OCI-LY7 (cell line): ENCODE results near the gene SMARCA2. TPM values are rescaled to one million over a fixed set of nuclear protein-coding genes. Genes with fewer than 3 reads are reported as not detected.

Experiments
- BruUV-seq: library from RNA; stranded (reverse); fragments of 400-500 nt; replicated peaks from 2 replicates; lab custom pipeline; 2021; lab: Mats Ljungman, UMichigan
- CTCF ChIA-PET: fragments of 300-600 bp; sonication (Branson Sonifier 250); formaldehyde crosslinking; loops from one replicate; lab custom pipeline; 2022; ENCODE audit warnings: antibody characterized with exemption; ENCODE audit not compliant: unreplicated experiment; lab: Charles Lee
- POLR2A ChIA-PET: fragments of 300-600 bp; sonication (Branson Sonifier 250); formaldehyde crosslinking; loops from one replicate; lab custom pipeline; 2022; ENCODE audit warnings: antibody characterized with exemption; lab: Charles Lee
- DNase-seq: peaks from one replicate; pipeline ENCODE4 v3.0.0-alpha.2; 2015; ENCODE audit warnings: low spot score
- H2AFZ ChIP-seq: fragments of 200-600 bp; sonication (generic), shearing (Covaris generic); 2 replicates; pipeline ENCODE4 v1.6.1; 2014; ENCODE audit warnings: mild to moderate bottlenecking, antibody characterized with exemption, low read length, moderate library complexity
- H3K27ac ChIP-seq: fragments of 200-600 bp; sonication (generic); 2 replicates; pipeline ENCODE4 v1.5.1; 2014; ENCODE audit warnings: mixed run types, low read depth, mild to moderate bottlenecking, moderate library complexity, low read length, inconsistent platforms; ENCODE audit not compliant: poor library complexity, severe bottlenecking
- H3K36me3 ChIP-seq: fragments of 200-600 bp; sonication (generic); 2 replicates; pipeline ENCODE4 v1.6.1; 2014; ENCODE audit warnings: mild to moderate bottlenecking, antibody characterized with exemption, low read length, moderate library complexity, mixed read lengths; ENCODE audit not compliant: insufficient read depth
- H3K4me1 ChIP-seq: fragments of 200-600 bp; sonication (generic); 2 replicates; pipeline ENCODE4 v1.5.1; 2014; ENCODE audit warnings: mild to moderate bottlenecking, low read length; ENCODE audit not compliant: insufficient read depth, poor library complexity, severe bottlenecking
- H3K4me2 ChIP-seq: fragments of 200-600 bp; sonication (generic); 2 replicates; pipeline ENCODE4 v1.6.1; 2014; ENCODE audit warnings: mild to moderate bottlenecking, low read length
- H3K4me3 ChIP-seq: fragments of 200-600 bp; sonication (generic); 2 replicates; pipeline ENCODE4 v1.5.1; 2014; ENCODE audit warnings: mild to moderate bottlenecking, low read depth, low read length; ENCODE audit not compliant: poor library complexity, severe bottlenecking
- H3K79me2 ChIP-seq: fragments of 200-600 bp; sonication (generic); 2 replicates; pipeline ENCODE4 v1.6.1; 2016; ENCODE audit warnings: low read depth, mild to moderate bottlenecking, low read length, moderate library complexity, mixed read lengths; ENCODE audit not compliant: insufficient read depth
- H3K9me2 ChIP-seq: fragments of 200-600 bp; sonication (generic); 2 replicates; pipeline ENCODE4 v1.6.1; 2016; ENCODE audit warnings: mild to moderate bottlenecking, low read length, mixed read lengths; ENCODE audit not compliant: insufficient read depth
- H3K9me3 ChIP-seq: fragments of 200-600 bp; sonication (generic); 2 replicates; pipeline ENCODE4 v1.6.1; 2014; ENCODE audit warnings: mild to moderate bottlenecking, mixed run types, low read length, mixed read lengths
- H4K20me1 ChIP-seq: fragments of 200-600 bp; sonication (generic); 2 replicates; pipeline ENCODE4 v1.6.1; 2014; ENCODE audit warnings: mild to moderate bottlenecking, antibody characterized with exemption, low read length, moderate library complexity, mixed read lengths; ENCODE audit not compliant: insufficient read depth
- EZH2phosphoT487 ChIP-seq: fragments of 200-600 bp; sonication (generic); IDR thresholded peaks from 2 replicates; pipeline ENCODE4 v1.6.1; 2018; ENCODE audit warnings: low read depth, borderline replicate concordance, mild to moderate bottlenecking, mixed run types, antibody characterized with exemption, low read length, moderate library complexity, mixed read lengths
- intact Hi-C: fragments of 100-400 bp; cut with micrococcal nuclease; formaldehyde crosslinking; loops from one replicate; pipeline ENCODE4 v1.10.0; 2022; ENCODE audit not compliant: unreplicated experiment
- total RNA-seq, 2 experiments: library from RNA; depleted of rRNA in 1 of 2; stranded (reverse); fragments of >200 nt in 1 of 2; shearing (Covaris generic) in 1 of 2; gene quantifications; 2 replicates each; pipeline ENCODE4 v1.2.3, GENCODE V29; 2014 to 2022
- TF ChIP-seq, protein P1 (sequence below): fragments of 200-600 bp; sonication (generic); conservative IDR thresholded peaks from 2 replicates; pipeline ENCODE4 v1.5.1; 2014; ENCODE audit warnings: mild to moderate bottlenecking, antibody characterized with exemption, low read length, moderate library complexity, mixed read lengths

SMARCA2 gene
- total RNA-seq, 2 experiments from 2014 or later, result 54.8 to 80.6 TPM

DNA sequence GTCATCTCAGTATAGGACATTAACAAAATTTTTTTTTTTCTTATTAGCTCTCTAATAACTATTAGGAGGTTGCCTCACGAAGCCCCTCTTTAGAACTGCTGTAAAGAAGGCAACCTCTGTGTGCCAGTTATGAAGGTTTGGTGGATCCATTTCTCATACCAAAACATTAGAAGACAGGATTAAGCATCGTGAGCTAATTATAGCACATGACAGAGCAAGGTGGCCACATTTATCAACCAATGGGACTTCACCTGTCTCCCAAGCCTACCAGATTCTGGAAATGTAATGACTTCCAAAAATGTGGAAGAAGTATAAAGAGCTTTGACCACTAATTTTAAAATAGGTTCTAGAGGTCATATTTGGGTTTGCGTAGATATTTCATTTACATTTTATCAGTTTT is 107.2 kb downstream of the SMARCA2 start:
- Histone ChIP-seq H3K4me1 (peaks cover 6% of the 10 kb centered on the region), H3K9me2 (no peaks in the 10 kb centered on the region), H4K20me1 (no peaks in the 10 kb centered on the region), H3K36me3 (peaks cover 59% of the 10 kb centered on the region), H3K9me3 (no peaks in the 10 kb centered on the region), H3K79me2 (no peaks in the 10 kb centered on the region), H2AFZ (no peak overlapping the region), H3K27ac (no peak overlapping the region), H3K4me2 (no peak overlapping the region), H3K4me3 (no peak overlapping the region)
- BruUV-seq, result no TSS peak
- TF ChIP-seq, protein P1, sequence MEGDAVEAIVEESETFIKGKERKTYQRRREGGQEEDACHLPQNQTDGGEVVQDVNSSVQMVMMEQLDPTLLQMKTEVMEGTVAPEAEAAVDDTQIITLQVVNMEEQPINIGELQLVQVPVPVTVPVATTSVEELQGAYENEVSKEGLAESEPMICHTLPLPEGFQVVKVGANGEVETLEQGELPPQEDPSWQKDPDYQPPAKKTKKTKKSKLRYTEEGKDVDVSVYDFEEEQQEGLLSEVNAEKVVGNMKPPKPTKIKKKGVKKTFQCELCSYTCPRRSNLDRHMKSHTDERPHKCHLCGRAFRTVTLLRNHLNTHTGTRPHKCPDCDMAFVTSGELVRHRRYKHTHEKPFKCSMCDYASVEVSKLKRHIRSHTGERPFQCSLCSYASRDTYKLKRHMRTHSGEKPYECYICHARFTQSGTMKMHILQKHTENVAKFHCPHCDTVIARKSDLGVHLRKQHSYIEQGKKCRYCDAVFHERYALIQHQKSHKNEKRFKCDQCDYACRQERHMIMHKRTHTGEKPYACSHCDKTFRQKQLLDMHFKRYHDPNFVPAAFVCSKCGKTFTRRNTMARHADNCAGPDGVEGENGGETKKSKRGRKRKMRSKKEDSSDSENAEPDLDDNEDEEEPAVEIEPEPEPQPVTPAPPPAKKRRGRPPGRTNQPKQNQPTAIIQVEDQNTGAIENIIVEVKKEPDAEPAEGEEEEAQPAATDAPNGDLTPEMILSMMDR, result no peak
- TF ChIP-seq EZH2phosphoT487, result no peak
- ChIA-PET CTCF (no interaction called here), POLR2A (interaction anchor here (0.6 to 3.8 kb wide), 3 partner anchors 10 to 84 kb away, joined by 3 to 19 read pairs (median 7); no protein-coding TSS in a partner anchor)
- intact Hi-C loops, result no loop called here
- DNase-seq, result no peak

DNA sequence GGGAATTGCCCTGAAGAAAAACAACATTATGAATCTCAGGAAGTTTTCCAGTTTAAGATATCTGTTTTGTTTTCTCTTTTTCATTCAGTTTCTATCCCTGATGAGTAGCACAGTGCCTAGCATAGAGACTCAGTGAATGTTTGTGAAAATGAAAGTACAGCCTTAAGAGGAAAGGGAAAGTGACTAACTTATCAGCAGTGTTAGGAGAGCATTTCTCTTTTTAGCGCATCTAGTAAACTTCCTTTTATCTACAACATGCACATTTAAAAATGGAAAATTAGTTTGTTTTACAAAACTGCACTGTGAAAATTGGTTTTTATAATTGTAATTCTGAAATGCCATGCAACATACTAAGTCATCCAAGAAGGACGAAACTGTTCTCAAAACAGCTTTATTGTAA is 110.8 kb downstream of the SMARCA2 start:
- H2AFZ ChIP-seq, result no peak overlapping the region
- H3K79me2 ChIP-seq, result no peaks in the 10 kb centered on the region
- ChIA-PET CTCF (no interaction called here), POLR2A (interaction anchor here (0.6 to 1.1 kb wide), 4 partner anchors 12 to 474 kb away, joined by 3 to 4 read pairs (median 3); no protein-coding TSS in a partner anchor)
- intact Hi-C loops, result no loop called here
- peak overlapping the region; percentile 24; the same call in 1 of the 2 replicates for H3K4me2 ChIP-seq
- no peaks in the 10 kb centered on the region for H3K9me2 ChIP-seq
- no peak overlapping the region for H3K4me3 ChIP-seq
- TF ChIP-seq, protein P1, result no peak
- no peak for TF ChIP-seq EZH2phosphoT487
- no peak overlapping the region for H3K27ac ChIP-seq
- peak; percentile 4 for DNase-seq
- H3K9me3 ChIP-seq, result no peaks in the 10 kb centered on the region
- no peaks in the 10 kb centered on the region for H4K20me1 ChIP-seq
- BruUV-seq, result no TSS peak
- peaks cover 60% of the 10 kb centered on the region for H3K36me3 ChIP-seq
- H3K4me1 ChIP-seq, result peaks cover 6% of the 10 kb centered on the region

DNA sequence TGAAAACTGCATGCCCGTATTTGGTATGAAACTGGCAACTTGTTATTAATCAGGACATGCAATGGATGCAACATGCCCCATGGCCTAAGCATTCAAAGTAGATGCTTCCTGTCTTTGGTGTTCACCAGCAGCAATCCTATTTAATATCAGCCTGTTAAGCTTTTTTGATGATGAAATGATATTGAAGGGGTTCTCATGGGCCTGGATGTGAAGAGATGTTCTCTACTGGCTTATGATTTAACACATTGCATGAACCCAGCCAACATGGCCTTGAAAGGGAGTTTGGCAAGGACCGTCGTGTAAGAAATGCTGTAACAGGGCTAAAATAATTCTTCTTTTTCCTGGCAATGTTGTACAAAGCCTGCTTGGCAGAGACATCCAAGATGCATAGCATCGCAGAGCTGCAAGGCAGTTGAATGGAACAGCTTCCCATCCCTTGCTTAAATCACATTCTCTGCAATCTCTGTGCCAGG is 111.2 kb downstream of the SMARCA2 start:
- peaks cover 6% of the 10 kb centered on the region for H3K4me1 ChIP-seq
- CTCF ChIA-PET, result no interaction called here

More for the DNA sequence above, 111.2 kb downstream of the SMARCA2 start:
- DNase-seq, result no peak
- POLR2A ChIA-PET, result interaction anchor here (1.1 kb wide), 1 partner anchor 18 kb away, joined by 4 read pairs; no protein-coding TSS in a partner anchor
- no peak overlapping the region for H3K27ac ChIP-seq
- no peak for TF ChIP-seq EZH2phosphoT487
- TF ChIP-seq, protein P1, result no peak
- intact Hi-C loops, result no loop called here
- H3K4me3 ChIP-seq, result no peak overlapping the region
- no peaks in the 10 kb centered on the region for H4K20me1 ChIP-seq
- BruUV-seq, result no TSS peak
- H2AFZ ChIP-seq, result no peak overlapping the region
- H3K79me2 ChIP-seq, result no peaks in the 10 kb centered on the region
- no peaks in the 10 kb centered on the region for H3K9me3 ChIP-seq
- no peak overlapping the region; the same call in 1 of the 2 replicates for H3K4me2 ChIP-seq
- H3K36me3 ChIP-seq, result peaks cover 56% of the 10 kb centered on the region
- H3K9me2 ChIP-seq, result no peaks in the 10 kb centered on the region
